HCT116 (cell line): Measurements from ENCODE around the gene C19orf25. TPM values are rescaled to one million over a fixed set of nuclear protein-coding genes. Genes with fewer than 3 reads are reported as not detected.

ENCODE experiments used
- ATAC-seq: fragments of 200-7000 bp; cut with Tn5 transposase; 2 replicates; pipeline ENCODE4 v1.9.1; 2020; ENCODE audit warnings: mild to moderate bottlenecking, moderate library complexity
- BruUV-seq: library from RNA; stranded (reverse); fragments of 400-500 nt; replicated peaks from 2 replicates; lab custom pipeline; 2021; lab: Mats Ljungman, UMichigan
- CTCF ChIA-PET: fragments of 300-600 bp; sonication (Branson Sonifier 250); formaldehyde crosslinking; loops from one replicate; lab custom pipeline; 2021; ENCODE audit warnings: antibody characterized with exemption; lab: Charles Lee
- POLR2A ChIA-PET: fragments of 300-600, 350-600 bp; sonication (Branson Sonifier 250); formaldehyde crosslinking; loops from one replicate; lab custom pipeline; 2021; ENCODE audit warnings: antibody characterized with exemption; lab: Charles Lee
- RAD21 ChIA-PET, 2 experiments: fragments of 300-600 bp; sonication (Branson Sonifier 250); formaldehyde crosslinking; loops; one replicate each; lab custom pipeline; 2023; ENCODE audit warnings: low total read pairs in 2 of 2; ENCODE audit not compliant: uncharacterized antibody in 2 of 2, unreplicated experiment in 2 of 2, low non-redundant PET in 1 of 2; lab: Charles Lee
- DNase-seq: peaks from one replicate; pipeline ENCODE4 v3.0.0-alpha.2; 2010; ENCODE audit warnings: low read depth, low spot score
- H2AFZ ChIP-seq: fragments of 200-600 bp; shearing (Covaris generic), sonication (generic); 2 replicates; pipeline ENCODE4 v1.6.1; 2017; ENCODE audit warnings: low read depth, mixed run types, mixed read lengths, antibody characterized with exemption, low read length; ENCODE audit not compliant: poor library complexity, severe bottlenecking
- H3K27ac ChIP-seq: 2 replicates; pipeline ENCODE4 v1.5.1; 2012; ENCODE audit warnings: low read depth, low read length
- H3K27me3 ChIP-seq: fragments of 200-600 bp; sonication (generic); 2 replicates; pipeline ENCODE4 v1.6.1; 2016; ENCODE audit warnings: mixed run types, low read length, mixed read lengths; ENCODE audit not compliant: insufficient read depth
- H3K36me3 ChIP-seq, 2 experiments: fragments of 200-500 bp in 1 of 2; fragments of 200-600 bp in 1 of 2; sonication (Bioruptor generic) in 1 of 2; sonication (generic) in 1 of 2; 2 replicates each; pipeline versions ENCODE4 v1.5.1 to v1.6.1; 2014 to 2016; ENCODE audit warnings: low read length in 2 of 2, inconsistent platforms in 1 of 2, mixed read lengths in 1 of 2, mixed run types in 1 of 2; ENCODE audit not compliant: insufficient read depth in 2 of 2, control insufficient read depth in 1 of 2
- H3K4me1 ChIP-seq, 2 experiments: fragments of 200-600 bp in 1 of 2; sonication (generic) in 1 of 2; 2 replicates each; pipeline versions ENCODE4 v1.5.1 to v1.6.1; 2012 to 2017; ENCODE audit warnings: low read length in 2 of 2, inconsistent platforms in 1 of 2, mild to moderate bottlenecking in 1 of 2, mixed read lengths in 1 of 2, mixed run types in 1 of 2, moderate library complexity in 1 of 2; ENCODE audit not compliant: insufficient read depth in 2 of 2, control insufficient read depth in 1 of 2
- H3K4me2 ChIP-seq: fragments of 200-600 bp; sonication (generic); 2 replicates; pipeline ENCODE4 v1.6.1; 2017; ENCODE audit warnings: mixed run types, low read length, mixed read lengths
- H3K4me3 ChIP-seq, 2 experiments: fragments of 200-600 bp in 1 of 2; sonication (generic) in 1 of 2; replicated peaks in 1 of 2; 2 replicates each; pipeline ENCODE4 v1.5.1; 2011 to 2016; ENCODE audit warnings: low read length in 2 of 2, control low read depth in 1 of 2, low read depth in 1 of 2, mild to moderate bottlenecking in 1 of 2, mixed read lengths in 1 of 2, mixed run types in 1 of 2
- H3K79me2 ChIP-seq: fragments of 200-600 bp; sonication (generic); 2 replicates; pipeline ENCODE4 v1.6.1; 2017; ENCODE audit warnings: mild to moderate bottlenecking, mixed run types, low read length, moderate library complexity, mixed read lengths; ENCODE audit not compliant: insufficient read depth
- H3K9ac ChIP-seq: fragments of 200-600 bp; sonication (generic); 2 replicates; pipeline ENCODE4 v1.6.1; 2016; ENCODE audit warnings: low read length, mixed read lengths
- H3K9me2 ChIP-seq: fragments of 200-600 bp; sonication (generic), shearing (Covaris generic); 2 replicates; pipeline ENCODE4 v1.6.1; 2017; ENCODE audit warnings: mixed run types, mild to moderate bottlenecking, moderate library complexity; ENCODE audit not compliant: insufficient read depth
- H3K9me3 ChIP-seq, 2 experiments: fragments of 200-500 bp in 1 of 2; fragments of 200-600 bp in 1 of 2; sonication (Bioruptor generic) in 1 of 2; sonication (generic) in 1 of 2; 2 replicates each; pipeline ENCODE4 v1.6.1; 2014 to 2017; ENCODE audit warnings: low read length in 2 of 2, mixed read lengths in 2 of 2, inconsistent platforms in 1 of 2, low read depth in 1 of 2, mild to moderate bottlenecking in 1 of 2, mixed run types in 1 of 2, moderate library complexity in 1 of 2; ENCODE audit not compliant: control insufficient read depth in 1 of 2, insufficient read depth in 1 of 2
- H4K20me1 ChIP-seq: fragments of 200-600 bp; sonication (generic), shearing (Covaris generic); 2 replicates; pipeline ENCODE4 v1.6.1; 2017; ENCODE audit warnings: mixed run types, mild to moderate bottlenecking, moderate library complexity; ENCODE audit not compliant: insufficient read depth
- CEBPB ChIP-seq: IDR thresholded peaks from 2 replicates; pipeline ENCODE4 v1.6.1; 2012; ENCODE audit warnings: low read depth
- EGR1 ChIP-seq: IDR thresholded peaks from 2 replicates; pipeline ENCODE4 v1.6.1; 2012; ENCODE audit warnings: low read depth
- ELF1 ChIP-seq: IDR thresholded peaks from 2 replicates; pipeline ENCODE4 v1.6.1; 2012; ENCODE audit warnings: low read depth, borderline replicate concordance
- EZH2 ChIP-seq: fragments of 200-600 bp; sonication (generic); IDR thresholded peaks from 2 replicates; pipeline ENCODE4 v1.6.1; 2017; ENCODE audit warnings: antibody characterized with exemption, mixed run types
- FOSL1 ChIP-seq: IDR thresholded peaks from 2 replicates; pipeline ENCODE4 v1.6.1; 2012; ENCODE audit warnings: low read depth
- JUND ChIP-seq: IDR thresholded peaks from 2 replicates; pipeline ENCODE4 v1.6.1; 2012
- MAX ChIP-seq: IDR thresholded peaks from 2 replicates; pipeline ENCODE4 v1.6.1; 2012
- POLR2A ChIP-seq: IDR thresholded peaks from 2 replicates; pipeline ENCODE4 v1.7.0; 2011; ENCODE audit warnings: borderline replicate concordance; ENCODE audit not compliant: insufficient read depth, insufficient read length; ENCODE audit errors: extremely low read depth
- RAD21 ChIP-seq: IDR thresholded peaks from 2 replicates; pipeline ENCODE4 v1.6.1; 2012; ENCODE audit warnings: low read depth, mild to moderate bottlenecking
- REST ChIP-seq: IDR thresholded peaks from 2 replicates; pipeline ENCODE4 v1.6.1; 2012; ENCODE audit warnings: low read depth
- SIN3A ChIP-seq: IDR thresholded peaks from 2 replicates; pipeline ENCODE4 v1.6.1; 2012; ENCODE audit warnings: low read depth
- SP1 ChIP-seq: IDR thresholded peaks from 2 replicates; pipeline ENCODE4 v1.6.1; 2012; ENCODE audit warnings: low read depth
- intact Hi-C: fragments of 100-400 bp; cut with micrococcal nuclease; formaldehyde crosslinking; loops from 2 replicates; pipeline ENCODE4 v1.10.0; 2022
- total RNA-seq: library from RNA; stranded (reverse); gene quantifications from one replicate; pipeline ENCODE4 v1.2.1, GENCODE V29; 2021; ENCODE audit not compliant: unreplicated experiment

Gene C19orf25
- total RNA-seq, 1 experiment from 2014 or later, result 48.8 TPM

GRCh38 chr19:1497578-1498235 lies 18.7 kb upstream of the C19orf25 start:
- CTCF ChIA-PET, result no interaction called here
- TF ChIP-seq SP1 (no peak), RAD21 (no peak), MAX (no peak), JUND (no peak), CEBPB (no peak), FOSL1 (no peak), EGR1 (no peak)

GRCh38 chr19:1496714-1497577 lies 17.9 kb upstream of the C19orf25 start:
- DNase-seq, result no peak
- no peak overlapping the region for H2AFZ ChIP-seq
- no peaks in the 10 kb centered on the region for H3K9me2 ChIP-seq
- H3K27ac ChIP-seq, result no peak overlapping the region
- ATAC-seq, result no peak
- H3K27me3 ChIP-seq, result no peaks in the 10 kb centered on the region
- no peak overlapping the region for H3K4me3 ChIP-seq
- H3K4me2 ChIP-seq, result no peak overlapping the region
- no peaks in the 10 kb centered on the region for H3K9me3 ChIP-seq
- BruUV-seq, result no TSS peak
- no peak overlapping the region for H3K9ac ChIP-seq
- no peaks in the 10 kb centered on the region for H3K36me3 ChIP-seq
- H3K79me2 ChIP-seq, result peaks cover under 1% of the 10 kb centered on the region; the same call in 1 of the 2 replicates
- intact Hi-C loops, result no loop called here
- peaks cover 12 to 27% of the 10 kb centered on the region in 2 experiments; a peak in 3 of 4 replicates for H3K4me1 ChIP-seq
- CTCF ChIA-PET, result no interaction called here
- RAD21 ChIA-PET, result no interaction called here
- POLR2A ChIA-PET, result no interaction called here
- H4K20me1 ChIP-seq, result no peaks in the 10 kb centered on the region
- TF ChIP-seq SP1 (no peak), REST (no peak), SIN3A (no peak), EZH2 (no peak), RAD21 (no peak), CEBPB (no peak), POLR2A (no peak), ELF1 (no peak), MAX (no peak)

More at GRCh38 chr19:1497578-1498235, 18.7 kb upstream of the C19orf25 start:
- Histone ChIP-seq H3K27ac (no peak overlapping the region), H3K4me2 (no peak overlapping the region), H3K4me3 (no peak overlapping the region), H3K79me2 (no peaks in the 10 kb centered on the region; the same call in 1 of the 2 replicates), H3K9ac (no peak overlapping the region), H4K20me1 (no peaks in the 10 kb centered on the region), H3K9me3 (no peaks in the 10 kb centered on the region), H3K4me1 (peaks cover 5 to 19% of the 10 kb centered on the region in 2 experiments; a peak in 3 of 4 replicates), H2AFZ (no peak overlapping the region), H3K27me3 (no peaks in the 10 kb centered on the region), H3K9me2 (no peaks in the 10 kb centered on the region), H3K36me3 (no peaks in the 10 kb centered on the region)
- ATAC-seq (no peak), DNase-seq (no peak)
- ChIA-PET POLR2A (no interaction called here), RAD21 (no interaction called here)
- intact Hi-C loops, result no loop called here
- no TSS peak for BruUV-seq
